ENCODE results near the gene SCGB3A2. TPM values are rescaled to one million over a fixed set of nuclear protein-coding genes. Genes with fewer than 3 reads are reported as not detected.

SCGB3A2 gene
- polyA plus RNA-seq, 1 experiment: not detected

GRCh38 chr5:147874910-147875367, 3.6 kb upstream of the SCGB3A2 start:
- no peak for DNase-seq (ENCODE audit: low read depth)
- Histone ChIP-seq H3K36me3 (ENCODE audit: control insufficient read depth, insufficient read depth, low read length) (no peaks in the 10 kb centered on the region), H3K4me3 (ENCODE audit: low read depth, low read length) (no peak overlapping the region), H3K27me3 (ENCODE audit: control insufficient read depth, insufficient read depth, low read length) (no peaks in the 10 kb centered on the region)
- ChIA-PET CTCF (no interaction called here), POLR2A (no interaction called here)
- TF ChIP-seq CTCF (IDR thresholded peaks at IDR 0.05; ENCODE audit: insufficient read depth, low read depth, low read length): no peak

- no peak overlapping the region for H3K4me3 ChIP-seq (ENCODE audit: low read depth, low read length)
- POLR2A ChIA-PET: no interaction called here
- CTCF ChIA-PET: interaction anchor here (1.0 kb wide), 1 partner anchor 17 kb away, joined by 3 read pairs; no protein-coding TSS in a partner anchor
Observed at GRCh38 chr5:147876141-147876540, 2.4 kb upstream of the SCGB3A2 start.

GRCh38 chr5:147876626-147877025, 1.9 kb upstream of the SCGB3A2 start:
- Histone ChIP-seq H3K4me3 (ENCODE audit: low read depth, low read length) (no peak overlapping the region), H3K27me3 (ENCODE audit: control insufficient read depth, insufficient read depth, low read length) (no peaks in the 10 kb centered on the region), H3K36me3 (ENCODE audit: control insufficient read depth, insufficient read depth, low read length) (no peaks in the 10 kb centered on the region)
- POLR2A ChIA-PET: no interaction called here
- TF ChIP-seq CTCF (IDR thresholded peaks at IDR 0.05; ENCODE audit: insufficient read depth, low read depth, low read length): no peak
- CTCF ChIA-PET: interaction anchor here (1.0 kb wide), 1 partner anchor 18 kb away, joined by 3 read pairs; no protein-coding TSS in a partner anchor
- no peak for DNase-seq (ENCODE audit: low read depth)

More at GRCh38 chr5:147876141-147876540, 2.4 kb upstream of the SCGB3A2 start:
- no peaks in the 10 kb centered on the region for H3K36me3 ChIP-seq (ENCODE audit: control insufficient read depth, insufficient read depth, low read length)
- H3K27me3 ChIP-seq (ENCODE audit: control insufficient read depth, insufficient read depth, low read length): no peaks in the 10 kb centered on the region
- no peak for DNase-seq (ENCODE audit: low read depth)
- no peak for TF ChIP-seq CTCF (IDR thresholded peaks at IDR 0.05; ENCODE audit: insufficient read depth, low read depth, low read length)

GRCh38 chr5:147879784-147880183, 1.3 kb downstream of the SCGB3A2 start:
- ChIA-PET CTCF (interaction anchor here (1.2 kb wide), 1 partner anchor 22 kb away, joined by 3 read pairs; no protein-coding TSS in a partner anchor), POLR2A (no interaction called here)
- no peak for TF ChIP-seq CTCF (IDR thresholded peaks at IDR 0.05; ENCODE audit: insufficient read depth, low read depth, low read length)
- Histone ChIP-seq H3K36me3 (ENCODE audit: control insufficient read depth, insufficient read depth, low read length) (no peaks in the 10 kb centered on the region), H3K27me3 (ENCODE audit: control insufficient read depth, insufficient read depth, low read length) (no peaks in the 10 kb centered on the region), H3K4me3 (ENCODE audit: low read depth, low read length) (no peak overlapping the region)
- no peak for DNase-seq (ENCODE audit: low read depth)

GRCh38 chr5:147880487-147880886, 2.0 kb downstream of the SCGB3A2 start:
- H3K27me3 ChIP-seq (ENCODE audit: control insufficient read depth, insufficient read depth, low read length): no peaks in the 10 kb centered on the region
- no peaks in the 10 kb centered on the region for H3K36me3 ChIP-seq (ENCODE audit: control insufficient read depth, insufficient read depth, low read length)
- H3K4me3 ChIP-seq (ENCODE audit: low read depth, low read length): no peak overlapping the region
- ChIA-PET CTCF (no interaction called here), POLR2A (no interaction called here)
- no peak for DNase-seq (ENCODE audit: low read depth)
- TF ChIP-seq CTCF (IDR thresholded peaks at IDR 0.05; ENCODE audit: insufficient read depth, low read depth, low read length): no peak
